H9 (cell line): Measurements from ENCODE around the gene MAP3K21. TPM values are rescaled to one million over a fixed set of nuclear protein-coding genes. Genes with fewer than 3 reads are reported as not detected.

ENCODE experiments used
- DNase-seq: peaks from one replicate; pipeline ENCODE4 v3.0.0-alpha.2; 2017
- H2AFZ ChIP-seq: one replicate; pipeline ENCODE4 v1.6.1; 2013; ENCODE audit warnings: mild to moderate bottlenecking, low read length, control low read depth, moderate library complexity
- H2AK5ac ChIP-seq: 2 replicates; pipeline ENCODE4 v1.6.1; 2013; ENCODE audit warnings: low read length, control low read depth, mixed read lengths; ENCODE audit not compliant: insufficient read length
- H2BK120ac ChIP-seq: one replicate; pipeline ENCODE4 v1.6.1; 2013; ENCODE audit warnings: low read depth, mild to moderate bottlenecking, low read length, control low read depth, inconsistent platforms; ENCODE audit not compliant: poor library complexity, severe bottlenecking
- H2BK12ac ChIP-seq: 2 replicates; pipeline ENCODE4 v1.6.1; 2013; ENCODE audit warnings: low read length, control low read depth, mixed read lengths, low read depth; ENCODE audit not compliant: insufficient read length
- H2BK15ac ChIP-seq: 2 replicates; pipeline ENCODE4 v1.6.1; 2013; ENCODE audit warnings: low read depth, low read length, control low read depth
- H2BK20ac ChIP-seq: one replicate; pipeline ENCODE4 v1.6.1; 2013; ENCODE audit warnings: low read depth, mild to moderate bottlenecking, low read length, control low read depth, inconsistent platforms; ENCODE audit not compliant: poor library complexity, severe bottlenecking
- H2BK5ac ChIP-seq: 2 replicates; pipeline ENCODE4 v1.6.1; 2013; ENCODE audit warnings: low read length, control low read depth, mixed read lengths; ENCODE audit not compliant: insufficient read length
- H3K14ac ChIP-seq: 2 replicates; pipeline ENCODE4 v1.6.1; 2013; ENCODE audit warnings: low read length, control low read depth; ENCODE audit not compliant: insufficient read depth
- H3K18ac ChIP-seq: 2 replicates; pipeline ENCODE4 v1.6.1; 2013; ENCODE audit warnings: low read depth, mild to moderate bottlenecking, mixed read lengths, low read length, control low read depth; ENCODE audit not compliant: insufficient read length
- H3K23ac ChIP-seq: 2 replicates; pipeline ENCODE4 v1.6.1; 2013; ENCODE audit warnings: low read length, control low read depth, mixed read lengths, low read depth; ENCODE audit not compliant: insufficient read length
- H3K23me2 ChIP-seq: 2 replicates; pipeline ENCODE4 v1.6.1; 2013; ENCODE audit warnings: low read depth, mild to moderate bottlenecking, mixed read lengths, low read length, control low read depth; ENCODE audit not compliant: insufficient read length, poor library complexity, severe bottlenecking
- H3K27ac ChIP-seq: 2 replicates; pipeline ENCODE4 v1.5.1; 2013; ENCODE audit warnings: low read length, control low read depth, mixed read lengths, low read depth; ENCODE audit not compliant: insufficient read length
- H3K27me3 ChIP-seq: 2 replicates; pipeline ENCODE4 v1.6.1; 2013; ENCODE audit warnings: low read length, control low read depth, inconsistent platforms; ENCODE audit not compliant: insufficient read depth
- H3K4ac ChIP-seq: 2 replicates; pipeline ENCODE4 v1.6.1; 2013; ENCODE audit warnings: low read depth, mild to moderate bottlenecking, control low read depth, inconsistent platforms, low read length, moderate library complexity
- H3K4me1 ChIP-seq: 2 replicates; pipeline ENCODE4 v1.6.1; 2013; ENCODE audit warnings: low read length, control low read depth, inconsistent platforms; ENCODE audit not compliant: insufficient read depth
- H3K4me2 ChIP-seq: 2 replicates; pipeline ENCODE4 v1.6.1; 2013; ENCODE audit warnings: low read length, control low read depth, mixed read lengths; ENCODE audit not compliant: insufficient read length, insufficient read depth
- H3K56ac ChIP-seq: 2 replicates; pipeline ENCODE4 v1.6.1; 2013; ENCODE audit warnings: low read depth, mild to moderate bottlenecking, mixed read lengths, low read length, control low read depth; ENCODE audit not compliant: insufficient read length
- H3K79me1 ChIP-seq: 2 replicates; pipeline ENCODE4 v1.6.1; 2013; ENCODE audit warnings: low read depth, mild to moderate bottlenecking, moderate library complexity, low read length, control low read depth, inconsistent platforms; ENCODE audit not compliant: insufficient read depth, poor library complexity, severe bottlenecking
- H3K79me2 ChIP-seq: 2 replicates; pipeline ENCODE4 v1.6.1; 2013; ENCODE audit warnings: low read length, control low read depth, inconsistent platforms; ENCODE audit not compliant: insufficient read depth
- H3K9ac ChIP-seq: 2 replicates; pipeline ENCODE4 v1.6.1; 2013; ENCODE audit warnings: low read length, control low read depth, mixed read lengths; ENCODE audit not compliant: insufficient read length; ENCODE audit errors: extremely low read depth
- H3K9me3 ChIP-seq: one replicate; pipeline ENCODE4 v1.6.1; 2013; ENCODE audit warnings: low read depth, low read length, inconsistent platforms; ENCODE audit not compliant: control insufficient read depth
- H3T11ph ChIP-seq: one replicate; pipeline ENCODE4 v1.6.1; 2013; ENCODE audit warnings: mild to moderate bottlenecking, low read length, control low read depth, inconsistent platforms
- H4K20me1 ChIP-seq: one replicate; pipeline ENCODE4 v1.6.1; 2013; ENCODE audit not compliant: control insufficient read depth, insufficient read length, insufficient read depth
- H4K5ac ChIP-seq: 2 replicates; pipeline ENCODE4 v1.6.1; 2013; ENCODE audit warnings: low read depth, mild to moderate bottlenecking, mixed read lengths, low read length, control low read depth; ENCODE audit not compliant: insufficient read length
- H4K8ac ChIP-seq: replicated peaks from 2 replicates; pipeline ENCODE4 v1.6.1; 2013; ENCODE audit warnings: low read length, control low read depth, mixed read lengths, low read depth; ENCODE audit not compliant: insufficient read length
- H4K91ac ChIP-seq: 2 replicates; pipeline ENCODE4 v1.6.1; 2013; ENCODE audit warnings: low read depth, mild to moderate bottlenecking, moderate library complexity, mixed read lengths, low read length, control low read depth; ENCODE audit not compliant: insufficient read length
- H3K27ac Mint-ChIP-seq, 3 experiments: 2 replicates in 2 of 3; 3 replicates in 1 of 3; pipeline ENCODE4 v1.8.0; 2020 to 2021; ENCODE audit warnings: mixed read lengths in 3 of 3, mild to moderate bottlenecking in 1 of 3, moderate library complexity in 1 of 3
- H3K27me3 Mint-ChIP-seq: 2 replicates; pipeline ENCODE4 v1.8.0; 2021; ENCODE audit warnings: low read depth, mild to moderate bottlenecking, moderate library complexity, mixed read lengths
- H3K36me3 Mint-ChIP-seq, 3 experiments: 2 replicates in 2 of 3; 3 replicates in 1 of 3; pipeline ENCODE4 v1.8.0; 2020 to 2021; ENCODE audit warnings: low read depth in 3 of 3, mixed read lengths in 3 of 3; ENCODE audit not compliant: insufficient read depth in 1 of 3
- H3K4me1 Mint-ChIP-seq, 2 experiments: 2 replicates each; pipeline ENCODE4 v1.8.0; 2020; ENCODE audit warnings: mixed read lengths in 2 of 2
- H3K4me3 Mint-ChIP-seq, 2 experiments: 2 replicates in 1 of 2; 3 replicates in 1 of 2; pipeline ENCODE4 v1.8.0; 2020 to 2021; ENCODE audit warnings: mild to moderate bottlenecking in 2 of 2, mixed read lengths in 2 of 2, moderate library complexity in 1 of 2
- H3K9me3 Mint-ChIP-seq, 2 experiments: 2 replicates in 1 of 2; 3 replicates in 1 of 2; pipeline ENCODE4 v1.8.0; 2020; ENCODE audit warnings: mild to moderate bottlenecking in 2 of 2, mixed read lengths in 2 of 2, moderate library complexity in 1 of 2
- WGBS: extraction: QIAGEN DNeasy Blood & Tissue Kit; methylation state at CpG from one replicate; pipeline ENCODE4 v1.1.7; 2013; ENCODE audit warnings: missing lambda C conversion rate, low lambda C conversion rate, mixed read lengths; ENCODE audit not compliant: insufficient read length; ENCODE audit errors: extremely low coverage; 5-methylcytosine and 5-hydroxymethylcytosine counted together
- total RNA-seq: library from RNA; stranded (reverse); gene quantifications from 2 replicates; pipeline ENCODE4 v1.2.1, GENCODE V29; 2021
- TF ChIP-seq, protein P1 (sequence below): fragments of 200-600 bp; sonication (generic); conservative IDR thresholded peaks from 3 replicates; pipeline ENCODE4 v1.8.0; 2021; ENCODE audit warnings: antibody characterized with exemption, mild to moderate bottlenecking

MAP3K21 gene
- total RNA-seq, 1 experiment from 2014 or later: 11.7 TPM

DNA sequence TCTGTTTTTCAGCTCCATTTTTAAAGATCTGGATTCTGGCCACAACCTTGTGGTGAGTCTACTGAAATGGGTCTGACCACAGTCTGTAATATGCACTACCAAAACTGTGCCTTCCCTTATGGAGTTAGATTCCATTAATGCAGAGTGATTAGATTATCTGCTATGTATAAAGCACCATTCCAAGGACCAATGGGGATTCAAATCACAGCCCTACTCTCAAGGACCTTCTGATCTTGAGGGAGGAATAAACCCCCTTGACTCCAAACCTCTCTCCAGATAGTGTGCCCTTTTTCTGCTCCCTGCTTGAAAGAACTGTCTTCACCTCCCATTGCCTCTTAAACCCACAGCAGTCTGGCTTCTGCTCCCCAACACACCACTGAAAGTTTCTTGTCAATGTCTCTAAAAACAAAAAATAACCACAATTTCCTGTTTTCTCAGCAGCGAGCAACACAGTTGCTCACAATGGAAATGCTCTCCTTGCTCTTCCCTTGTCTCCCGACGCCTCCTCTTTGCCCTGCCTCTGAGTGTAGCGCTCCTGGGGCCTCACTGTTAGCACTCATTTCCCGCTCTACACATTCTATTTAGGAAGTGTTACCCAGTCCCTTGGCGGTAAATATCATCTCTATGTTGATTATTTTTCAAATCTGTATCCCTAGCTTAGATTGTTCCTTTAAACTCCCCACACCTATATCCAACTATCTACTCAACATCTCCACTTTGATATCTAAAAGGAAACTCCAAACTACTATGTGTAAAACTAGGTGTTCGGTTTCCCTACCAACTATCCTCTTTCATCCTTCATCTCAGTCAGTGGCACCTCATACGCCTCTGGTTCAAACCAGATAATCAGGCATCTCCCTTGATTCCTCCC lies 45.6 kb upstream of the MAP3K21 start:
- Histone ChIP-seq H2AFZ (no peak overlapping the region), H2BK120ac (no peak overlapping the region), H3K79me2 (peaks cover 52% of the 10 kb centered on the region; the same call in 1 of the 2 replicates), H2BK15ac (no peak overlapping the region), H3K4me1 (peaks cover 11% of the 10 kb centered on the region; the same call in 1 of the 2 replicates), H3K56ac (no peak overlapping the region), H3K18ac (no peak overlapping the region), H3K79me1 (peaks cover 8% of the 10 kb centered on the region), H4K5ac (no peak overlapping the region), H3K9ac (peak overlapping the region; percentile 40), H2BK12ac (no peak overlapping the region), H3K27me3 (no peaks in the 10 kb centered on the region), H3K23me2 (no peaks in the 10 kb centered on the region), H3K4me2 (no peak overlapping the region), H2AK5ac (no peak overlapping the region), H2BK20ac (no peak overlapping the region), H3T11ph (no peak overlapping the region), H3K14ac (no peak overlapping the region), H3K4ac (no peak overlapping the region), H3K23ac (no peak overlapping the region), H3K9me3 (no peaks in the 10 kb centered on the region), H4K91ac (no peak overlapping the region), H4K20me1 (no peaks in the 10 kb centered on the region), H4K8ac (no peak overlapping the region), H3K27ac (no peak overlapping the region), H2BK5ac (no peak overlapping the region)
- H3K4me1 Mint-ChIP-seq: peaks cover 20 to 33% of the 10 kb centered on the region in 2 experiments
- WGBS: no CpG with 5 or more reads among the region's 8 CpGs
- no peaks in the 10 kb centered on the region for H3K27me3 Mint-ChIP-seq
- no peak overlapping the region for H3K4me3 Mint-ChIP-seq
- TF ChIP-seq, protein P1, sequence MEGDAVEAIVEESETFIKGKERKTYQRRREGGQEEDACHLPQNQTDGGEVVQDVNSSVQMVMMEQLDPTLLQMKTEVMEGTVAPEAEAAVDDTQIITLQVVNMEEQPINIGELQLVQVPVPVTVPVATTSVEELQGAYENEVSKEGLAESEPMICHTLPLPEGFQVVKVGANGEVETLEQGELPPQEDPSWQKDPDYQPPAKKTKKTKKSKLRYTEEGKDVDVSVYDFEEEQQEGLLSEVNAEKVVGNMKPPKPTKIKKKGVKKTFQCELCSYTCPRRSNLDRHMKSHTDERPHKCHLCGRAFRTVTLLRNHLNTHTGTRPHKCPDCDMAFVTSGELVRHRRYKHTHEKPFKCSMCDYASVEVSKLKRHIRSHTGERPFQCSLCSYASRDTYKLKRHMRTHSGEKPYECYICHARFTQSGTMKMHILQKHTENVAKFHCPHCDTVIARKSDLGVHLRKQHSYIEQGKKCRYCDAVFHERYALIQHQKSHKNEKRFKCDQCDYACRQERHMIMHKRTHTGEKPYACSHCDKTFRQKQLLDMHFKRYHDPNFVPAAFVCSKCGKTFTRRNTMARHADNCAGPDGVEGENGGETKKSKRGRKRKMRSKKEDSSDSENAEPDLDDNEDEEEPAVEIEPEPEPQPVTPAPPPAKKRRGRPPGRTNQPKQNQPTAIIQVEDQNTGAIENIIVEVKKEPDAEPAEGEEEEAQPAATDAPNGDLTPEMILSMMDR: no peak
- peaks cover 15 to 26% (median 23%) of the 10 kb centered on the region in 3 experiments; a peak in 6 of 7 replicates for H3K36me3 Mint-ChIP-seq
- no peaks in the 10 kb centered on the region for H3K9me3 Mint-ChIP-seq
- DNase-seq: no peak
- H3K27ac Mint-ChIP-seq: peak overlapping the region in 2 of 3 experiments; percentile 45 to 82; a peak in 6 of 7 replicates
